ENCODE data around the gene FBXL13. TPM values are rescaled to one million over a fixed set of nuclear protein-coding genes. Genes with fewer than 3 reads are reported as not detected.
"Not testable (repeated sequence)": the region's sequence is repeated elsewhere in the genome, so short reads cannot be mapped to it uniquely, and the experiment has no call there.

FBXL13 gene
- total RNA-seq, 1 experiment from 2014 or later, result 1.3 TPM

DNA sequence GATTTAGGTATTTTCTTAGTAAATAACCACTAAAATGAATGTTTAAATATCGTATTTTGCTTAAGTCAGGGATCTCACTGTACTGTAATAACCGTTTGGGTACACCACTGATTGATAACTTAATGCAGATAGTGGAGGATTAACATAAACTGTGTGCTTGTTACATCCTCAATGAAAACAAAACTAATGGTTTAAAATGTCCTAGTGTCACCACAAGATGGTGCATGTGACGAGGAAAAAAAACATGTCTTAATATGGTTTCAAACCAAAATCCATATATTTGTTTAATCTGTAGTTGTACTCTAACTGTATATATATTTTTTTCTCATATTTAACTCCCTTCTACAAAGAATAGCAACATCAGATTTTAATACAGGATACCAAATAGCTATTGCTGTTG lies 19.5 kb upstream of the FBXL13 start:
- no peak for DNase-seq
- Histone ChIP-seq H3K4me3 (no peak overlapping the region), H3K9me3 (no peaks in the 10 kb centered on the region), H3K27me3 (no peaks in the 10 kb centered on the region), H3K36me3 (peaks cover 14% of the 10 kb centered on the region)

DNA sequence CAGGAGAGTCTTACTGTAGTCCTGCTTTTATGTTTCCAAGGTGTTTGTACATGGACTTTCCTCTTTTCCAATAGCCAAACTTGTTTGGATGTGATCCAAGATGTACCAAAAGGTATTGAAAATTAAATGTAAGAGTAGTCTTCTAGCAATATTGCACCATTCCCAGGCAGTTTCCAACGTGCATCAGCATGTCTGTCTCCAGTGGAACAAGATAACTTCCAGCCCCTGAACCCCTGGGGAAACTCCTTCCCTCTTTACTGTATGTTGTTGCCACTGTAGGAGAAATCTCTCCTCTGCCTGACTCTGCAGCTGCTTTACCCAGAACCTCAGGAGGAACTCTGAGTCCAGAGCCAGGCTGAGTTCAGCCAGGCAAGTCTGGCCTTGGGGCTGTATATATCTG lies 18.8 kb upstream of the FBXL13 start:
- H3K9me3 ChIP-seq, result no peaks in the 10 kb centered on the region
- no peak for DNase-seq
- H3K4me3 ChIP-seq, result no peak overlapping the region
- H3K27me3 ChIP-seq, result no peaks in the 10 kb centered on the region
- H3K36me3 ChIP-seq, result peaks cover 14% of the 10 kb centered on the region

DNA sequence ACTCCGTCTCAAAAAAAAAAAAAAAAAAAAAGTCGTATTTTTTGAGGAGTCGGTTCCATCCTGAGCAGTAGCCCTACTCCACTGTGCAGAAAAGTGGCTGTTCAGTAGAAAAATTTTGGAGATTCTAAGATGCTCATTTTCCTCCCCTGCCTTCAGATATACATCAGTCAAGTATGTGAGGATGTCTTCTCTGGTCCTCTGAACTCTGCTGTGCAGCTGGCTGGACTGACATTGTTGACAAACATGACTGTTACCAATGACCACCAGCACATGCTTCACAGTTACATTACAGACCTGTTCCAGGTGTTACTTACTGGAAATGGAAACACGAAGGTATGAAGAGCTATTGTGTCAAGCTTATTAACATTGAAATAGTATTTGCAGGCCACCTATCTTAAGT lies 17.7 kb upstream of the FBXL13 start:
- H3K36me3 ChIP-seq, result peaks cover 14% of the 10 kb centered on the region
- not testable (repeated sequence) for H3K4me3 ChIP-seq, H3K9me3 ChIP-seq, DNase-seq, H3K27me3 ChIP-seq

DNA sequence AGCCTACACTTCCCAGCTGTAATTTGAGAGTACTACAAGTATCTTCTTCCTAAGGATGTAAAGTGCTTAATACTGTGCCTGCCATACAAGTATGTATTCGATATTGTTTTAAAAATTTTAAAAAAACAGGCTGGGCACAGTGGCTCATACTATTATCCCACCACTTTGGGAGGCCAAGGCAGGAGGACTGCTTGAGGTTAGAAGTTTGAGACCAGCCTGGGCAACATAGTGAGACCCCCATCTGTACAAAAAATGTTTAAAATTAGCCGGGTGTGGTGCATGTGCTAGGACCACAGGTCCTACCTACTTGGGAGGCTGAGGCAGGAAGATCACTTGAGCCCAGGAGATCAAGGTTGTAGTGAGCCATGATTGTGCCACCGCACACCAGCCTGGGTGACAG lies 8.6 kb upstream of the FBXL13 start:
- Histone ChIP-seq H3K27me3 (no peaks in the 10 kb centered on the region), H3K36me3 (peaks cover 5% of the 10 kb centered on the region), H3K9me3 (no peaks in the 10 kb centered on the region), H3K4me3 (no peak overlapping the region)
- DNase-seq, result no peak

DNA sequence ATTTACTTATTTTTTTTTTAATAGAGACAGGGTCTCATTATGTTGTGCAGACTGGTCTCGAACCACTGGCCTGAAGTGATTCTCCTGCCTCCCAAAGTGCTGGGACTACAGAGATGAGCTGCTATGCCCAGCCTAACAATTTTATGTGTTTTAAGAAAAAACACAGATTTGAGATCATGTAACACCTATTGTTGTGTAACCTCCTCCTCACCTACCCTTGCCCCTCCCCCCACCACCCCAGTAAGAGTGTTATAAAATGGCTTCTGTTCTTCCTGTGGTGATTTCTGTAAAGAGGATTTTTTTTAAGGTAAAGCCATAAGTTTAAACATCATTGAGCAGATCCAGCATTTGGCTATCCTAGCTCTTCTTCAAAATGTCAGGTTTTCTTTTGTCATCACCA lies 7.9 kb upstream of the FBXL13 start:
- Histone ChIP-seq H3K9me3 (no peaks in the 10 kb centered on the region), H3K36me3 (peaks cover 5% of the 10 kb centered on the region), H3K4me3 (no peak overlapping the region), H3K27me3 (no peaks in the 10 kb centered on the region)
- no peak for DNase-seq

DNA sequence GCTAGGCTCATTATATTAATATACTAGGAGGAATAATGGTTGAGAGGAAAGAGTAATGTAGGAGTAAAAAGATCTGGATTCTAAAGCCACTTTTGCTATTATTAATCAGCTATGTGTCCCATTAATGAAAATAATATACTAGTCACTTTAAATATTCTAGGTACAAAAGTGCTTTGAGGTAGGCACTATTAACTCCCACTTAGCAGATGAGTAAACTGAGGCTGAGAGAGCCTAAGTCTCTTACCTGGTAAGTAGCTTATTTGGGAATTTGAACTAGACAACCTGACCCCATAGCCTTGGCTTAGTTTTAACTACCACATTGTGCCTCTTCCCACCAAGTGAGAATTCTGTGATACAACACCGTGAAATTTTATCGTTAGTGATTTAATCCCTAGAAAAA lies 6.3 kb upstream of the FBXL13 start:
- H3K27me3 ChIP-seq, result no peaks in the 10 kb centered on the region
- peaks cover 5% of the 10 kb centered on the region for H3K36me3 ChIP-seq
- no peak for DNase-seq
- no peak overlapping the region for H3K4me3 ChIP-seq
- H3K9me3 ChIP-seq, result no peaks in the 10 kb centered on the region

DNA sequence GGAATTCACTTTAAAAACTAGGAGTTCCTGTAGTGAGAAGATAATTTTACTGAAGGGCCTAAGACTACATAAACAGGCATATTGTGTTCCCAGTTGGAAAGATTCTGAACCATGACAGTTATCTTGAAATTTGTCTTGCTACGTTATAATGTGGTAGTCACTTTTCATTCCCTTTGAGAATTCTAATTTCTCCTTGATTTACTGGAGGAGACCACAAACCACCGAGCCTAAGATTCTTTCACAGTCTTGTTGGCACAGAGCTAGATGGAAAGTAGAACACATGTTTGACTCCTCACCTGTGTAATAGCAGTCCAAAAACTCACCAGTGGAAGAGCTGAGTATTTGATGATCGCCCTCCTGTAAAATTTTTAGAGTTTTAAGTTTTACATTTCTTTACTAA lies 5.2 kb upstream of the FBXL13 start:
- Histone ChIP-seq H3K9me3 (no peaks in the 10 kb centered on the region), H3K4me3 (no peak overlapping the region), H3K36me3 (peaks cover 5% of the 10 kb centered on the region; the same call in 1 of the 2 replicates), H3K27me3 (no peaks in the 10 kb centered on the region)
- DNase-seq, result no peak

DNA sequence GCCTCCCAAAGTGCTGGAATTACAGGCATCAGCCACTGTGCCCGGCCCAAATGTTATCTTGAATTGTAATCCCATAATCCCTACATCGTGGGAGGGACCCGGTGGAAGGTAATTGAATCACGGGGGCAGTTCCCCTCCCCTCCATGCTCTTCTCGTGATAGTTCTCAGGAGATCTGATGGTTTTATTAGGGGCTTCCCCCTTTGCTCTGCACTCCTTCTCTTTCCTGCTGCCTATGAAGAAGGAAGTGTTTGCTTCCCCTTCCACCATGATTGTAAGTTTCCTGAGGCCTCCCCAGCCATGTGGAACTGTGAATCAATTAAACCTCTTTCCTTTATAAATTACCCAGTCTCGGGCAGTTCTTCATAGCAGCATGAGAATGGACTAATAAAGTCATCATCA lies 3.6 kb upstream of the FBXL13 start:
- DNase-seq, H3K9me3 ChIP-seq, H3K36me3 ChIP-seq, H3K4me3 ChIP-seq, H3K27me3 ChIP-seq: not testable (repeated sequence)

DNA sequence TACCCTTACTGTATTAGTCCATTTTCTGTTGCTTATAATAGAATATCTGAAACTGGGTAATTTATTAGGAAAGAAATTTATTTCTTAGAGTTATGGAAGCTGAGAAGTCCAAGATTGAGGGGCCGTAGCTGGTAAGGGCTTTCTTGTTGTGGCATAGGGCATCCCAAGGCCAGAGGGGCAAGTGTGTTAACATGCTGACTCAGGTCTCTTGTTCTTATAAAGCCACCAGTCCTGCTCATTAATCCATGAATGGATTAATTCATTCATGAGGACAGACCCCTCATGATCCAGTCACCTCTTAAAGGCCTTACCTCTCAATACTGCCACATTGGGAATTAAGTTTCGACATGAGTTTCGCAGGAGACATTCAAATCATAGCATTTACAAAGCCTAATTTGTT lies 2.7 kb upstream of the FBXL13 start:
- Histone ChIP-seq H3K36me3 (no peaks in the 10 kb centered on the region), H3K27me3 (no peaks in the 10 kb centered on the region)
- DNase-seq, result no peak

DNA sequence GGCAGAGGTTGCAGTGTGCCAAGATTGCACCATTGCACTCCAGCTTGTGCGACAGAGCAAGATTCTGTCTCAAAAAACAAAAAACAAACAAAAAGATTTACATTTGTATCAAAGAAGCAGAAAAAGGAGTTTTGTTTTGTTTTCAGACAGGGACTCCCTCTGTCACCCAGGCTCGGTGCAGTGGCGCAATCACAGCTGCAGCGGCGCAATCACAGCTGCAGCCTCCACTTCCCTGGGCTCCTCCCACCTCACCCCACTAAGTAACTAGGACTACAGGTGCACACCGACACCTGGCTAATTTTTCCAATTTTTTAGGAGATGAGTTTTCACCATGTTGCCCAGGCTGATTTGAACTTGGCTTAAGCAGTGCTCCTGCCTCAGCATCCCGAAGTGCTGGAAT lies 2.2 kb upstream of the FBXL13 start:
- H3K4me3 ChIP-seq, result no peak overlapping the region
- no peaks in the 10 kb centered on the region for H3K9me3 ChIP-seq
- H3K36me3 ChIP-seq, result no peaks in the 10 kb centered on the region
- DNase-seq, result no peak
- H3K27me3 ChIP-seq, result no peaks in the 10 kb centered on the region

More for the DNA sequence above, 2.7 kb upstream of the FBXL13 start:
- no peaks in the 10 kb centered on the region for H3K9me3 ChIP-seq
- no peak overlapping the region for H3K4me3 ChIP-seq

DNA sequence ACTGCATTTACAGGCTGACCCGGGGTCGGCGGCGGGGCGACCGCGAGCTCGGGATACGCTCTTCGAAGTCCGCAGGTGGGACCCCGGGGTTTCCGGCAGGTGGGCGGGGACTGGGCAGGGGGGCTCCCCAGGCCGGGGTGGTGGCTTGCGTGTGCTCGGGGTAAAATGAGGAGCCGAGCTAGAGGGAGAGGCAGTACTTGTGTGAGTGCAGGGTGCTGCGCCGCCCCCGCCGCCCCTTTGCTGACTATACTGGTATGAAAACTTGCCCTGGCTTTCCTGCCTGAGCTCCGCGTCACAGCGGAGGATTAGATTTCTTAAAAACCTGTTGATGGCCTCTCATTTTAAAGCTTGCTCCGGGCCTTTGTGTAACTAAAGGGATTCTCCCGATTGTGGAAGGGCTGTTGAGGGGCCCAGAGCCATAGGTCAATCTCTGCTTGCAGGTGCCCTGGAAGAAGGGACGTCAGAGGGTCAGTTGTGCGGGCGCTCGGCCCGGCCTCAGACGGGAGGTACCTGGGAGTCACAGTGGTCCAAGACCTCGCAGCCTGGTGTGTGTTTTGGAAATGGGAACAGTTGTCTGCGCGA lies 832 bp upstream of the FBXL13 start:
- no peaks in the 10 kb centered on the region for H3K36me3 ChIP-seq
- H3K27me3 ChIP-seq, result no peaks in the 10 kb centered on the region
- DNase-seq, result peak; percentile 56
- H3K4me3 ChIP-seq, result peak overlapping the region; percentile 90
- H3K9me3 ChIP-seq, result no peaks in the 10 kb centered on the region

DNA sequence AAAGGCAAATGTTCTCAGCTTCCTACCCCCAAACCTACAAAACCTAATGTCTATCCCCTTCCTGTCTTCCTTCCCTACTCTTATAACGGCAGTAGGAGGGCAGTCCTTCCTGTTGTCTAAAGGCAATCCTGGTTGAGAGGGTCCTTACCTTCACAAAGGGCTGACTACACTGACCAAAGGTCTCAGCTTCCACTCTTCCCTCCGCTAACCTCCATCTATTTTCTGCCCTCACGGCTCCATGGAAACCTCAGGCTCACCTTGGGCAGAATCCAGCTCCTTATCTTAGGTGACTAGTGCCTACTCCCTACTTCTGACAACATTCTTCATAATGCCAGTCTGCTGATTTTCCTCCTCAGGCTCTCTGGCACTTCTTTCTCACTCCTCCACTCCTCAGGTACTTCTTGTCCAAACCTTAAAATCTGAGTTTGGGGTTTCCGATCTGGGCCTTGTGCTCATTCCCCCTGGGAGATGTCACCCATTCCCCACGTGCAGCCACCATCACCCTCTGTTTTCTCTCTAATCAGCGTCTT lies 542 bp downstream of the FBXL13 start:
- no peak for DNase-seq
- Histone ChIP-seq H3K4me3 (peak overlapping the region; percentile 90), H3K36me3 (no peaks in the 10 kb centered on the region), H3K9me3 (no peaks in the 10 kb centered on the region), H3K27me3 (no peaks in the 10 kb centered on the region)

DNA sequence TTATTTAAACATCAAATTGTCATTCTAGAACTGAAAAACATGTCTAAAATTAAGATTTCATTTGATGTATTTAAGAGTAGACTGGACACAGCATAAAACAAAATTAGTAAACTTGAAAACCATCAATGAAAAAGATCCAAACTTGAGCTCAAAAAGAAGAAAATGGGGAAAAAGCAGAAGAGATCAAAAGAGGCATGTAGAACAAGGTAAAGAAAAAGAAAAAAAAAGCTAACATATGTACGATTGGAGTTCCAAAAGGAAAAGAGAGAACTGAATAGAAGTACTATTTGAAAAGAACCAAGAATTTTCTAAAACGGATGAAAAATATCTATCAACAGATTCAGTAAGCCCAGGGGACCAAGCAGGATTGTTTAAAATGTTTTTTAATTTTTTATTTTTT lies 3.6 kb downstream of the FBXL13 start:
- Histone ChIP-seq H3K27me3 (no peaks in the 10 kb centered on the region), H3K36me3 (no peaks in the 10 kb centered on the region), H3K4me3 (no peak overlapping the region), H3K9me3 (no peaks in the 10 kb centered on the region)
- no peak for DNase-seq

DNA sequence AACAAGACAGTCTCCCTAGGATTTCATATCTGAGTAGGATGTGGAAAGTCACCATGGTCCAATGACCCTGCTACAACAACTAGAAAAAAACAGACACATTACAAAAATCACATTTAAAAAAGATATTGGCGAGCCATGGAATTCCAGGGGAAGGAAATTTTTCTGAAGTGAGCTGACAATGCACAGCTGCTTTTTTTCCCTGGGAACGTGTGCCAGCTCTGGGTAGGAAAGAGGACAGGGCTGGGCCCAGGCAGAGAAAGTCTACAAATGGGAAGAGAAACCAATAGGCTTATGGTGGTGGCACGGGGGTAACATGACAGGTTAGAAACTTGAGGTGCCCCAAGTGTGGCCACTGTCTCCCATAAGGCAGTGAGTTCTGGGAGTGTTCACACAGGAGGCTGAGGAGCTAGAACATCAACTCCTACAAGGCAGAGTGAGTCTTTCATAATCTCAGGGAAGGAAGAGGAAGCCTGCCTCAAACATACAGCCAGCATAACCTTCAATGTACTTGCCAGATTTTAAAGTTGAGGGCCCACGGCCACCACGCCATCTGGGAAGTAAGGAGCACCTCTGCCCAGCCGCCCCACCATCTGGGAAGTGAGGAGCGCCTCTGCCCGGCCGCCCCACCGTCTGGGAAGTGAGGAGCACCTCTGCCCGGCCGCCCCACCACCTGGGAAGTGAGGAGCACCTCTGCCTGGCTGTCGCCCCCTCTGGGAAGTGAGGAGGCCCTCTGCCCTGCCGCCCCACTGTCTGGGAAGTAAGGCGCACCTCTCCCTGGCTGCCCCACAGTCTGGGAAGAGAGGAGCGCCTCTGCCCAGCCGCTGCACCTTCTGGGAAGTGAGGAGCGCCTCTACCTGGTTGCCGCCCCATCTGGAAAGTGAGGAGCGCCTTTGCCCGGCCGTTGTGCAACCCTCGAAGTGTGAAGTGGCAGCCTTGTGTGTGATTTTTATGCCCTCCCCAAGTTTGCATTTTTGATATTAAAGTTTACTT lies 5.9 kb downstream of the FBXL13 start:
- no peaks in the 10 kb centered on the region for H3K36me3 ChIP-seq
- no peak overlapping the region for H3K4me3 ChIP-seq
- DNase-seq, result no peak
- H3K9me3 ChIP-seq, result no peaks in the 10 kb centered on the region
- H3K27me3 ChIP-seq, result no peaks in the 10 kb centered on the region

DNA sequence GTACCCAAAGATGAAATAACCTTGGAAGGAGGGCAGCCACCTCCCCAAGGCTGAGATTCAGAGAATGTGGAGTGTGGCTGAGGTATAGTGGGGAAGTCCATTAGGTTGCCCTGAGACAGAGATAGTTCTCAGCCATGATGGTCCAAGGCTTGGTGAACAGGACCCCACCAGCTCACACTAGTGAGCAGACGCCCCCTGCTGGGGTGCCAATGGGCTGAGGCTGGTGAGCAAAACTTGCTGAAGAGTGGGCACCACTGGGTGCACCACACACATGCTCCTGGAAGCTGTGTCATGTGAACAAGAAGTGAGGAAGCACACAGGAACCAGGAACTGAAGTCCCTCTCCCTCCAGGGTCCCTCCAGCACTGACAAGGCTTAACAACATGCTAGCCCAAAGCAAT lies 8.9 kb downstream of the FBXL13 start:
- H3K4me3 ChIP-seq, result no peak overlapping the region
- H3K27me3 ChIP-seq, result no peaks in the 10 kb centered on the region
- no peaks in the 10 kb centered on the region for H3K9me3 ChIP-seq
- peak; percentile 20 for DNase-seq
- H3K36me3 ChIP-seq, result no peaks in the 10 kb centered on the region

DNA sequence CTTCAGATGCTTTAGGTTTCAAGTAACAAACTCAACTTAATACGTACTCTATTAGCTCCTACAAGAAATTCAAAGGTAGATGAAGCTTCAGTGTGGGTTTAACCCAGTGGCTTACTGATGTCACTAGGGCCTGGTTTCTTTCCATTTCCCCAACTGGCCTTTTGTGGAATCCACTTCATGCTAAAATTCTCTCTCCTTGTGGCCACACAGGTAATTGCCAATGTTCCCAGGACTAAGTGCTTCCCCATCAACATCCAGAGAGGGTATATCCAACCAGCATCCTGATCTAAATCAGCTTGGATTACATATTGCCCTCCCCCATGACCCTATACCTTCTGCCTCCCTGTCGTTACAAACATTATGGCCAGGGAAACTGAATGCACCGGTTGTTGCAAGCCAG lies 10.7 kb downstream of the FBXL13 start:
- H3K9me3 ChIP-seq, result no peaks in the 10 kb centered on the region
- H3K27me3 ChIP-seq, result no peaks in the 10 kb centered on the region
- H3K4me3 ChIP-seq, result no peak overlapping the region
- DNase-seq, result no peak
- H3K36me3 ChIP-seq, result no peaks in the 10 kb centered on the region

DNA sequence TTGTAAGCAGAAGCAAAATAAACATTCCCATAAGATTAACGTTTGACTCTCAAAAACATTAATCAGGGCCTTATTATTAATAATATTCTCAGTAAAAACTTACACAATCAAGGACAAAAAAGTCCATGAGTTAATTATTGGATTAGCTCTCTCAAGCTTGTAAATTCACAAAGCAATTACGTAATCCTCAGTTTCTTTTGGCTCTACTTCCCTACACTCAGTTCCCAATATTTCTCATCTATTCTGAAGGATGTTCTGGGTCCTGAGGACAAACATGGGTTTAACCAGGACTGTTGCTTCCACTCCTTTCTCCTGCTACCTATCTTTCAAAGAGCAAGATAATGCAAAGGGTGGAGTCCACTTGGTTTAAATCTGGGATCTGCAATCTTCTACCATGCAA lies 15.1 kb downstream of the FBXL13 start:
- H3K9me3 ChIP-seq, result no peaks in the 10 kb centered on the region
- H3K36me3 ChIP-seq, result no peaks in the 10 kb centered on the region
- no peak overlapping the region for H3K4me3 ChIP-seq
- no peak for DNase-seq
- H3K27me3 ChIP-seq, result no peaks in the 10 kb centered on the region

DNA sequence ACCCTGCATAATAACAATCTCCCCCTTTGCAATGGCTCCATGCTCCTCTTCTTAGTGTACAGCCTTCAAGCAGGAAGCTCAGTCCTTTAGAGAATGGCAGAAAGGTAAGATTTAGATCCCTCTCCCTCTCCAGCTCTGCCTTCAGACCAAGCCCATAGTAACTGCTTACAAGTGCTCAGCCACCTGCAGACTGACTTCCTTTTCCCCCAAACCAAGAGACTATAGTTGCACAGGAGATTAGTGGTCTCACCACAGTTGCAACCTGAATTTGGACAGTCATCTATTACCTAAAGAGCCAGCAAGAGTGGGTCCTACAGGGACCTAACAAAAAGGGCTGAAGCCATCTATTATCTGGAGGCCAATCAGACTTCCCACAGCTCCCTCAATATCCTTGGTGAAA lies 16.5 kb downstream of the FBXL13 start:
- no peak for DNase-seq
- Histone ChIP-seq H3K4me3 (no peak overlapping the region), H3K27me3 (no peaks in the 10 kb centered on the region), H3K9me3 (no peaks in the 10 kb centered on the region), H3K36me3 (no peaks in the 10 kb centered on the region)
